ENCODE results near the gene PLXNA4.

Gene PLXNA4

DNA sequence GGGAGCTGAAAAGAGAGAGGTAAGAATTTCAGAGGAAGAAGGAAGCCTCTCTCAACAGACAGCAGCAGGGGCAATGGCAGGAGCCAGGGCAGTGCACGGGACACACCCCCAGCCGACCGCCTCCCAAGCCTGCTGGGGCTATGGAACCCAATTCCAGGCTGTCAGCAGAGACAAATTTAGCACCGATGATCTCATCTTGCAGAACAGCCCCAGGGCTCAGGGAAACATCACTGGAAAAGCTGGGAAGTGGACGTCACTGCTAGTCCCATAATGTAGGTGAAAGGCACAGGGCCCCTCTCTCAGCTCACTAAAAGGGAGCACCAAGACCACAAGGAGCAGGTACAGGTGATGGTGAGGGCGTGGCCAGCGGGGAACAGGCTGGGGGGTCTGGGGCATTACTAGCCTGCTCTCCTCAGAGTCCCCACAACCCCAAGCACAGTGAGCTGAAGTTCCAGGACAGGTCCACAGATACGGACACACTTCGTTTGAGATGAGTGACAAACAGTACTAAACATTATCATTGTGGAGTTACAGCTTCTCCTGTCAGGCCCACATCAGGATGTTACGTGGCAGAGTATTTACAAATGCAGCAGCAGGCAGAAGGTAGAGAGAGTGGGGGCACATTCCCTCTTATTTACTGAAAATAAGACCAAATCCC is 103.7 kb downstream of the PLXNA4 start (continued):
- TF ChIP-seq ZNF23 (tag by site-specific recombination; IDR thresholded peaks at IDR 0.05; ENCODE audit: borderline replicate concordance) = no peak
- TF ChIP-seq, protein P1, sequence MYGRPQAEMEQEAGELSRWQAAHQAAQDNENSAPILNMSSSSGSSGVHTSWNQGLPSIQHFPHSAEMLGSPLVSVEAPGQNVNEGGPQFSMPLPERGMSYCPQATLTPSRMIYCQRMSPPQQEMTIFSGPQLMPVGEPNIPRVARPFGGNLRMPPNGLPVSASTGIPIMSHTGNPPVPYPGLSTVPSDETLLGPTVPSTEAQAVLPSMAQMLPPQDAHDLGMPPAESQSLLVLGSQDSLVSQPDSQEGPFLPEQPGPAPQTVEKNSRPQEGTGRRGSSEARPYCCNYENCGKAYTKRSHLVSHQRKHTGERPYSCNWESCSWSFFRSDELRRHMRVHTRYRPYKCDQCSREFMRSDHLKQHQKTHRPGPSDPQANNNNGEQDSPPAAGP (tag by site-specific recombination; IDR thresholded peaks at IDR 0.05) = peak; percentile 88
- TF ChIP-seq, protein P2, sequence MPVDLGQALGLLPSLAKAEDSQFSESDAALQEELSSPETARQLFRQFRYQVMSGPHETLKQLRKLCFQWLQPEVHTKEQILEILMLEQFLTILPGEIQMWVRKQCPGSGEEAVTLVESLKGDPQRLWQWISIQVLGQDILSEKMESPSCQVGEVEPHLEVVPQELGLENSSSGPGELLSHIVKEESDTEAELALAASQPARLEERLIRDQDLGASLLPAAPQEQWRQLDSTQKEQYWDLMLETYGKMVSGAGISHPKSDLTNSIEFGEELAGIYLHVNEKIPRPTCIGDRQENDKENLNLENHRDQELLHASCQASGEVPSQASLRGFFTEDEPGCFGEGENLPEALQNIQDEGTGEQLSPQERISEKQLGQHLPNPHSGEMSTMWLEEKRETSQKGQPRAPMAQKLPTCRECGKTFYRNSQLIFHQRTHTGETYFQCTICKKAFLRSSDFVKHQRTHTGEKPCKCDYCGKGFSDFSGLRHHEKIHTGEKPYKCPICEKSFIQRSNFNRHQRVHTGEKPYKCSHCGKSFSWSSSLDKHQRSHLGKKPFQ (tag by site-specific recombination; IDR thresholded peaks at IDR 0.05) = no peak
- TF ChIP-seq SCRT2 (tag by site-specific recombination; IDR thresholded peaks at IDR 0.05) = 0 out of 2 replicates have a peak, but pooled peaks have one; percentile 9
- TF ChIP-seq ZFP69B (tag by site-specific recombination; IDR thresholded peaks at IDR 0.05) = peak; percentile 70
- TF ChIP-seq, protein P3, sequence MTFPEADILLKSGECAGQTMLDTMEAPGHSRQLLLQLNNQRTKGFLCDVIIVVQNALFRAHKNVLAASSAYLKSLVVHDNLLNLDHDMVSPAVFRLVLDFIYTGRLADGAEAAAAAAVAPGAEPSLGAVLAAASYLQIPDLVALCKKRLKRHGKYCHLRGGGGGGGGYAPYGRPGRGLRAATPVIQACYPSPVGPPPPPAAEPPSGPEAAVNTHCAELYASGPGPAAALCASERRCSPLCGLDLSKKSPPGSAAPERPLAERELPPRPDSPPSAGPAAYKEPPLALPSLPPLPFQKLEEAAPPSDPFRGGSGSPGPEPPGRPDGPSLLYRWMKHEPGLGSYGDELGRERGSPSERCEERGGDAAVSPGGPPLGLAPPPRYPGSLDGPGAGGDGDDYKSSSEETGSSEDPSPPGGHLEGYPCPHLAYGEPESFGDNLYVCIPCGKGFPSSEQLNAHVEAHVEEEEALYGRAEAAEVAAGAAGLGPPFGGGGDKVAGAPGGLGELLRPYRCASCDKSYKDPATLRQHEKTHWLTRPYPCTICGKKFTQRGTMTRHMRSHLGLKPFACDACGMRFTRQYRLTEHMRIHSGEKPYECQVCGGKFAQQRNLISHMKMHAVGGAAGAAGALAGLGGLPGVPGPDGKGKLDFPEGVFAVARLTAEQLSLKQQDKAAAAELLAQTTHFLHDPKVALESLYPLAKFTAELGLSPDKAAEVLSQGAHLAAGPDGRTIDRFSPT (tag by site-specific recombination; IDR thresholded peaks at IDR 0.05) = peak; percentile 69
- TF ChIP-seq SP2 (tag by site-specific recombination; IDR thresholded peaks at IDR 0.05) = 0 out of 2 replicates have a peak, but pooled peaks have one; percentile 20
- peak; percentile 32; the same call in 1 of the 2 replicates for TF ChIP-seq ZNF10 (tag by site-specific recombination; IDR thresholded peaks at IDR 0.05)
- TF ChIP-seq ZNF394 (tag by site-specific recombination; IDR thresholded peaks at IDR 0.05; ENCODE audit: borderline replicate concordance) = peak; percentile 76
- peak; percentile 84 for TF ChIP-seq IKZF3 (tag by site-specific recombination; IDR thresholded peaks at IDR 0.05)

DNA sequence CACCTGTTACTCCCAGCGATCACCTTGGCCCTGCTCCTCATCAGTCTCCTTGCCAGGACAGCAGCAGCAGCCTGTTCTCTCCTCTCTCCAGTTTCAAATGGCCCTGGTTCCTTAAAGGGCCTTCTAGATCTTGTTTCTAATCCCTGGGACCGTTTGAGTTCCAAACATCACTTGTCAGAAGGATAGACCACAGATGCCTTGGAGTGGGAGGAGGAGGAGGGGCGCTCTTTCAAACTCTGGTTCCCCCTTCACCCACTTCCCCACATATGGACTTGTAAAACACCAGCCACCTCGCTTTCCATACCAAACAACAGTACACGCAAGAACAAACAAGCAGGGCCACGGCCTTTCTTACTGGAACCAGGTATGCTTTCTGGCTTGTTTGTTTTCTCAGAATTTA is 104.8 kb downstream of the PLXNA4 start:
- ChIA-PET POLR2A (no interaction called here), CTCF (no interaction called here)
- Histone ChIP-seq H3K9me3 (ENCODE audit: control insufficient read depth, insufficient read depth, low read depth, low read length) (no peaks in the 10 kb centered on the region), H3K27ac (ENCODE audit: extremely low read depth, low read depth, low read length) (no peak overlapping the region), H3K36me3 (ENCODE audit: control insufficient read depth in 2 of 2, insufficient read depth in 1 of 2, low read length in 2 of 2) (no peaks in the 10 kb centered on the region), H3K4me1 (ENCODE audit: control insufficient read depth, insufficient read depth, low read length) (peaks cover 37% of the 10 kb centered on the region), H3K4me3 (ENCODE audit: low read depth, low read length) (no peak overlapping the region)
- no peak for TF ChIP-seq ZBTB1 (tag by site-specific recombination; IDR thresholded peaks at IDR 0.05)
- TF ChIP-seq ZNF202 (tag by site-specific recombination; IDR thresholded peaks at IDR 0.05; ENCODE audit: borderline replicate concordance) = no peak
- no peak for TF ChIP-seq ZNF571 (tag by site-specific recombination; IDR thresholded peaks at IDR 0.05)
- no peak for TF ChIP-seq ZNF785 (tag by site-specific recombination; IDR thresholded peaks at IDR 0.05)
- TF ChIP-seq, protein P4, sequence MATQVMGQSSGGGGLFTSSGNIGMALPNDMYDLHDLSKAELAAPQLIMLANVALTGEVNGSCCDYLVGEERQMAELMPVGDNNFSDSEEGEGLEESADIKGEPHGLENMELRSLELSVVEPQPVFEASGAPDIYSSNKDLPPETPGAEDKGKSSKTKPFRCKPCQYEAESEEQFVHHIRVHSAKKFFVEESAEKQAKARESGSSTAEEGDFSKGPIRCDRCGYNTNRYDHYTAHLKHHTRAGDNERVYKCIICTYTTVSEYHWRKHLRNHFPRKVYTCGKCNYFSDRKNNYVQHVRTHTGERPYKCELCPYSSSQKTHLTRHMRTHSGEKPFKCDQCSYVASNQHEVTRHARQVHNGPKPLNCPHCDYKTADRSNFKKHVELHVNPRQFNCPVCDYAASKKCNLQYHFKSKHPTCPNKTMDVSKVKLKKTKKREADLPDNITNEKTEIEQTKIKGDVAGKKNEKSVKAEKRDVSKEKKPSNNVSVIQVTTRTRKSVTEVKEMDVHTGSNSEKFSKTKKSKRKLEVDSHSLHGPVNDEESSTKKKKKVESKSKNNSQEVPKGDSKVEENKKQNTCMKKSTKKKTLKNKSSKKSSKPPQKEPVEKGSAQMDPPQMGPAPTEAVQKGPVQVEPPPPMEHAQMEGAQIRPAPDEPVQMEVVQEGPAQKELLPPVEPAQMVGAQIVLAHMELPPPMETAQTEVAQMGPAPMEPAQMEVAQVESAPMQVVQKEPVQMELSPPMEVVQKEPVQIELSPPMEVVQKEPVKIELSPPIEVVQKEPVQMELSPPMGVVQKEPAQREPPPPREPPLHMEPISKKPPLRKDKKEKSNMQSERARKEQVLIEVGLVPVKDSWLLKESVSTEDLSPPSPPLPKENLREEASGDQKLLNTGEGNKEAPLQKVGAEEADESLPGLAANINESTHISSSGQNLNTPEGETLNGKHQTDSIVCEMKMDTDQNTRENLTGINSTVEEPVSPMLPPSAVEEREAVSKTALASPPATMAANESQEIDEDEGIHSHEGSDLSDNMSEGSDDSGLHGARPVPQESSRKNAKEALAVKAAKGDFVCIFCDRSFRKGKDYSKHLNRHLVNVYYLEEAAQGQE (tag by site-specific recombination; IDR thresholded peaks at IDR 0.05) = no peak
- TF ChIP-seq ZNF623 (tag by site-specific recombination; IDR thresholded peaks at IDR 0.05) = no peak
- no peak for TF ChIP-seq ZNF529 (tag by site-specific recombination; IDR thresholded peaks at IDR 0.05; ENCODE audit: insufficient replicate concordance)
- no peak for TF ChIP-seq ZNF302 (tag by site-specific recombination; IDR thresholded peaks at IDR 0.05; ENCODE audit: low read depth)
- no peak for TF ChIP-seq ZNF248 (tag by site-specific recombination; IDR thresholded peaks at IDR 0.05)
- TF ChIP-seq ZNF239 (tag by site-specific recombination; IDR thresholded peaks at IDR 0.05) = no peak
- no peak for TF ChIP-seq ZNF174 (tag by site-specific recombination; IDR thresholded peaks at IDR 0.05)
- TF ChIP-seq, protein P5, sequence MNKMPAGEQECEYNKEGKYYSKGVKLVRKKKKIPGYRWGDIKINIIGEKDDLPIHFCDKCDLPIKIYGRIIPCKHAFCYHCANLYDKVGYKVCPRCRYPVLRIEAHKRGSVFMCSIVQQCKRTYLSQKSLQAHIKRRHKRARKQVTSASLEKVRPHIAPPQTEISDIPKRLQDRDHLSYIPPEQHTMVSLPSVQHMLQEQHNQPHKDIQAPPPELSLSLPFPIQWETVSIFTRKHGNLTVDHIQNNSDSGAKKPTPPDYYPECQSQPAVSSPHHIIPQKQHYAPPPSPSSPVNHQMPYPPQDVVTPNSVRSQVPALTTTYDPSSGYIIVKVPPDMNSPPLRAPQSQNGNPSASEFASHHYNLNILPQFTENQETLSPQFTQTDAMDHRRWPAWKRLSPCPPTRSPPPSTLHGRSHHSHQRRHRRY (tag by site-specific recombination; IDR thresholded peaks at IDR 0.05) = no peak
- TF ChIP-seq, protein P6, sequence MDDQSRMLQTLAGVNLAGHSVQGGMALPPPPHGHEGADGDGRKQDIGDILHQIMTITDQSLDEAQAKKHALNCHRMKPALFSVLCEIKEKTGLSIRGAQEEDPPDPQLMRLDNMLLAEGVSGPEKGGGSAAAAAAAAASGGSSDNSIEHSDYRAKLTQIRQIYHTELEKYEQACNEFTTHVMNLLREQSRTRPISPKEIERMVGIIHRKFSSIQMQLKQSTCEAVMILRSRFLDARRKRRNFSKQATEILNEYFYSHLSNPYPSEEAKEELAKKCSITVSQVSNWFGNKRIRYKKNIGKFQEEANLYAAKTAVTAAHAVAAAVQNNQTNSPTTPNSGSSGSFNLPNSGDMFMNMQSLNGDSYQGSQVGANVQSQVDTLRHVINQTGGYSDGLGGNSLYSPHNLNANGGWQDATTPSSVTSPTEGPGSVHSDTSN (CRISPR knock-in tag; IDR thresholded peaks at IDR 0.05) = no peak
- no peak for TF ChIP-seq ZNF654 (tag by site-specific recombination; IDR thresholded peaks at IDR 0.05; ENCODE audit: low read depth)
- TF ChIP-seq, protein P7, sequence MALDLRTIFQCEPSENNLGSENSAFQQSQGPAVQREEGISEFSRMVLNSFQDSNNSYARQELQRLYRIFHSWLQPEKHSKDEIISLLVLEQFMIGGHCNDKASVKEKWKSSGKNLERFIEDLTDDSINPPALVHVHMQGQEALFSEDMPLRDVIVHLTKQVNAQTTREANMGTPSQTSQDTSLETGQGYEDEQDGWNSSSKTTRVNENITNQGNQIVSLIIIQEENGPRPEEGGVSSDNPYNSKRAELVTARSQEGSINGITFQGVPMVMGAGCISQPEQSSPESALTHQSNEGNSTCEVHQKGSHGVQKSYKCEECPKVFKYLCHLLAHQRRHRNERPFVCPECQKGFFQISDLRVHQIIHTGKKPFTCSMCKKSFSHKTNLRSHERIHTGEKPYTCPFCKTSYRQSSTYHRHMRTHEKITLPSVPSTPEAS (tag by site-specific recombination; IDR thresholded peaks at IDR 0.05) = no peak

Data from HEK293 (cell line).